DND-41 (cell line): ENCODE results near the gene FBXO41.

ENCODE experiments used
- ATAC-seq: fragments of 200-7000 bp; cut with Tn5 transposase; 3 replicates; pipeline ENCODE4 v1.9.1; 2021; ENCODE audit warnings: low read depth; ENCODE audit not compliant: insufficient read depth
- DNase-seq: peaks from one replicate; pipeline ENCODE4 v3.0.0-alpha.2; 2020
- H2AFZ ChIP-seq: 2 replicates; pipeline ENCODE4 v1.6.0; 2012; ENCODE audit warnings: low read depth, low read length
- H3K27ac ChIP-seq: 2 replicates; pipeline ENCODE4 v1.5.1; 2012; ENCODE audit warnings: low read length, inconsistent platforms
- H3K27me3 ChIP-seq: fragments of 200-600 bp; sonication (generic); 2 replicates; pipeline ENCODE4 v1.6.0; 2012; ENCODE audit warnings: low read length, mild to moderate bottlenecking, inconsistent platforms; ENCODE audit not compliant: insufficient read depth, poor library complexity
- H3K36me3 ChIP-seq: 2 replicates; pipeline ENCODE4 v1.5.1; 2012; ENCODE audit warnings: low read length, inconsistent platforms; ENCODE audit not compliant: insufficient read depth
- H3K4me1 ChIP-seq: 2 replicates; pipeline ENCODE4 v1.5.1; 2012; ENCODE audit warnings: mild to moderate bottlenecking, low read length; ENCODE audit not compliant: insufficient read depth
- H3K4me2 ChIP-seq: 2 replicates; pipeline ENCODE4 v1.6.0; 2012; ENCODE audit warnings: mild to moderate bottlenecking, moderate library complexity, low read length, inconsistent platforms; ENCODE audit not compliant: insufficient read depth
- H3K4me3 ChIP-seq, 2 experiments: fragments of 200-600 bp in 1 of 2; shearing (Covaris generic) in 1 of 2; 2 replicates each; pipeline ENCODE4 v1.5.1; 2012 to 2016; ENCODE audit warnings: inconsistent platforms in 2 of 2, low read length in 2 of 2, mild to moderate bottlenecking in 2 of 2, low read depth in 1 of 2, moderate library complexity in 1 of 2
- H3K79me2 ChIP-seq: 2 replicates; pipeline ENCODE4 v1.6.0; 2012; ENCODE audit warnings: low read length, inconsistent platforms; ENCODE audit not compliant: insufficient read depth
- H3K9ac ChIP-seq: 2 replicates; pipeline ENCODE4 v1.6.0; 2012; ENCODE audit warnings: low read depth, mild to moderate bottlenecking, inconsistent platforms, low read length, moderate library complexity
- H3K9me3 ChIP-seq: 2 replicates; pipeline ENCODE4 v1.5.1; 2012; ENCODE audit warnings: low read length, moderate library complexity, mild to moderate bottlenecking, inconsistent platforms; ENCODE audit not compliant: insufficient read depth, severe bottlenecking
- H4K20me1 ChIP-seq: 2 replicates; pipeline ENCODE4 v1.6.0; 2012; ENCODE audit warnings: low read length; ENCODE audit not compliant: insufficient read depth
- CTCF ChIP-seq: IDR thresholded peaks from 2 replicates; pipeline ENCODE4 v1.5.1; 2012; ENCODE audit warnings: borderline replicate concordance, low read length, moderate library complexity, mild to moderate bottlenecking; ENCODE audit not compliant: poor library complexity, severe bottlenecking; ENCODE audit errors: extremely low read depth
- EZH2 ChIP-seq: IDR thresholded peaks from 3 replicates; pipeline ENCODE4 v1.6.1; 2012; ENCODE audit warnings: borderline replicate concordance, low read depth, mild to moderate bottlenecking, moderate library complexity, low read length, inconsistent platforms; ENCODE audit not compliant: severe bottlenecking

FBXO41 gene

GRCh38 chr2:73255907-73256617 lies 28.2 kb downstream of the FBXO41 start:
- no peak for DNase-seq
- H2AFZ ChIP-seq: no peak overlapping the region
- H3K4me2 ChIP-seq: no peak overlapping the region
- no peaks in the 10 kb centered on the region for H3K27me3 ChIP-seq
- H4K20me1 ChIP-seq: peaks cover 23% of the 10 kb centered on the region; the same call in 1 of the 2 replicates
- no peaks in the 10 kb centered on the region for H3K9me3 ChIP-seq
- H3K4me3 ChIP-seq: no peak overlapping the region
- TF ChIP-seq EZH2: no peak
- TF ChIP-seq CTCF: no peak
- H3K4me1 ChIP-seq: no peaks in the 10 kb centered on the region
- no peaks in the 10 kb centered on the region for H3K79me2 ChIP-seq
- peaks cover 82% of the 10 kb centered on the region for H3K36me3 ChIP-seq
- peak; percentile 5; the same call in 1 of the 3 replicates for ATAC-seq
- H3K9ac ChIP-seq: no peak overlapping the region
- no peak overlapping the region for H3K27ac ChIP-seq

- no peak overlapping the region for H3K9ac ChIP-seq
- TF ChIP-seq EZH2 (no peak), CTCF (no peak)
- no peak overlapping the region for H3K27ac ChIP-seq
- no peak overlapping the region for H2AFZ ChIP-seq
- no peaks in the 10 kb centered on the region for H3K4me1 ChIP-seq
- no peaks in the 10 kb centered on the region for H3K27me3 ChIP-seq
- DNase-seq (no peak), ATAC-seq (peak; percentile 8; the same call in 1 of the 3 replicates)
- H3K4me3 ChIP-seq: no peak overlapping the region
- no peaks in the 10 kb centered on the region for H3K9me3 ChIP-seq
- peaks cover 33% of the 10 kb centered on the region for H4K20me1 ChIP-seq
- H3K36me3 ChIP-seq: peaks cover 84% of the 10 kb centered on the region
- no peak overlapping the region for H3K4me2 ChIP-seq
- H3K79me2 ChIP-seq: no peaks in the 10 kb centered on the region
These were observed 29.2 kb downstream of the FBXO41 start for GRCh38 chr2:73255007-73255644.

DNA sequence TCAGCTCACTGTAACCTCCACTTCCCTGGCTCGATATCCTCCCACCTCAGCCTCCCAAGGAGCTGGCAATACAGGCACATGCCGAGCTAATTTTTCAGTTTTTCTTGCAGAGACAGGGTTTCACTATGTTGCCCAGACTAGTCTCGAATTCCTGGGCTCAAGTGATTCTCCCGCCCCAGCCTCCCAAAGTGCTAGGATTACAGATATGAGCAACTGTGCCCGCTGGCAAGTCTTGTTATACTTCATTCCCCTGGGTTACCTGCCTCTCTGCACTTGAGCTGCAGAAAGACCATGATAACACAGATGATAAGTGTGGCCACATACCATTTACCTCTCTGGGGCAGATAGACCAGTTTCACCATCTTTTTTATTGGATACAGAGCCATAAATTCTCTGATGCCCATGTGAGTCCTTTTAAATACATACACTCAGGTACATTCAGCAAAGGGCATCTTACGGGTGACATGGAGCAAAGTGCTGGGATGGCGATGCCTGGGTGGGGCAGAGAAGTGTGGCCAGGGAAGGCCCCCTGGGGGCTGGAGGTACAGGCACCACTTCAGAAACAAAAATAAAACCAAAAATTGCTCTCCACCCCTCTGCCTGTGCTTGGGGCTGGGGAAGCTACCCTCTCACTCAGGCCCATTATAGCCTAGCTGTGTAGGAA lies 29.8 kb downstream of the FBXO41 start:
- no peaks in the 10 kb centered on the region for H3K79me2 ChIP-seq
- no peaks in the 10 kb centered on the region for H3K27me3 ChIP-seq
- H3K9me3 ChIP-seq: no peaks in the 10 kb centered on the region
- peaks cover 39% of the 10 kb centered on the region for H4K20me1 ChIP-seq
- no peak overlapping the region for H3K4me2 ChIP-seq
- H3K9ac ChIP-seq: no peak overlapping the region
- DNase-seq: no peak
- peak; percentile 4; the same call in 1 of the 3 replicates for ATAC-seq
- no peak overlapping the region for H2AFZ ChIP-seq
- no peak overlapping the region for H3K27ac ChIP-seq
- H3K36me3 ChIP-seq: peaks cover 84% of the 10 kb centered on the region
- H3K4me3 ChIP-seq: no peak overlapping the region
- no peak for TF ChIP-seq CTCF
- TF ChIP-seq EZH2: no peak
- H3K4me1 ChIP-seq: no peaks in the 10 kb centered on the region
